GM18511 (cell line): ENCODE results near the gene STK31.
"Not testable (repeated sequence)": the region's sequence is repeated elsewhere in the genome, so short reads cannot be mapped to it uniquely, and the experiment has no call there.

Experiments
- ATAC-seq: cut with Tn5 transposase; IDR thresholded peaks from one replicate; pipeline ENCODE4 v1.9.1; 2021; ENCODE audit warnings: mild to moderate bottlenecking, moderate library complexity; ENCODE audit not compliant: unreplicated experiment

Gene STK31

DNA sequence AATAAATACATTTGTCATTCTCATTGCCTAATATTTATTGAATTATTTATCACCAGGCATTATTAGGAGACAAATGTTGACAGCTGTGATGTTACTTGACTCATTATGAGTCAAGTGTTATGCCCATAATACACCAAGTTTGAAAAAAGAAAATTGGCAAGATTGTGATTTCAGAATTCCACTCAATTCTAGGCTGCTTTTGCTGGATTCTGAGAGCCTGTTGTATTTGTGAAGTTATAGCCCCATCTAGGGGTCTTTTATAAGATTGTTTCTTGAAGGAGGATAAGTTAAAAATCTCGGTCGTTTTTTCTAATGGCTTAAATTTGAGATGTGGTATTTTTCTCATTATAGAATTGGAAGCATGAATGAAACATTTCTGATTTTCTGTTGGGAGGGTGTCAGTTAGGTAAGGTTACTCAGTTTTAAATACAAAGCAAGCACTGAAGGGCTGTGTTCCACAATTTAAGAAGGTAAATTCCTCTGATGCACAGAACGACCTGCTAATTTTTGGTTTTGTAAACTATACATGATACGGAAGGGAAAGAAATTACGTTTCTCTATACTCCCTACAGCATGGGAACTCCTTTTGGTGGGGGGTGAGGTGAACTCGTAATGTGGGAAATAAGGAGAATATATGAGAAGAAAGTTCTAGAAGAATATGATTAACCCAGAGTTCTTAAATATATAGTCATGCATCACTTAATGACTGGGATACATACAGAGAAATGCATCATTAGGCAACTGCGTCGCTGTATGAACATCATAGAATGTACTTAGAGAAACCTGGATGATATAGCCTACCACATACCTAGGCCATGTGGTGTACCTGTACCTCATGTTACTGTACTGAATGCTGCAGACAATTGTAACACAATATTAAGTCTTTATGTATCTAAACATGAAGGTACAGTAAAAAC is 2.6 kb downstream of the STK31 start:
- ATAC-seq, result no peak

DNA sequence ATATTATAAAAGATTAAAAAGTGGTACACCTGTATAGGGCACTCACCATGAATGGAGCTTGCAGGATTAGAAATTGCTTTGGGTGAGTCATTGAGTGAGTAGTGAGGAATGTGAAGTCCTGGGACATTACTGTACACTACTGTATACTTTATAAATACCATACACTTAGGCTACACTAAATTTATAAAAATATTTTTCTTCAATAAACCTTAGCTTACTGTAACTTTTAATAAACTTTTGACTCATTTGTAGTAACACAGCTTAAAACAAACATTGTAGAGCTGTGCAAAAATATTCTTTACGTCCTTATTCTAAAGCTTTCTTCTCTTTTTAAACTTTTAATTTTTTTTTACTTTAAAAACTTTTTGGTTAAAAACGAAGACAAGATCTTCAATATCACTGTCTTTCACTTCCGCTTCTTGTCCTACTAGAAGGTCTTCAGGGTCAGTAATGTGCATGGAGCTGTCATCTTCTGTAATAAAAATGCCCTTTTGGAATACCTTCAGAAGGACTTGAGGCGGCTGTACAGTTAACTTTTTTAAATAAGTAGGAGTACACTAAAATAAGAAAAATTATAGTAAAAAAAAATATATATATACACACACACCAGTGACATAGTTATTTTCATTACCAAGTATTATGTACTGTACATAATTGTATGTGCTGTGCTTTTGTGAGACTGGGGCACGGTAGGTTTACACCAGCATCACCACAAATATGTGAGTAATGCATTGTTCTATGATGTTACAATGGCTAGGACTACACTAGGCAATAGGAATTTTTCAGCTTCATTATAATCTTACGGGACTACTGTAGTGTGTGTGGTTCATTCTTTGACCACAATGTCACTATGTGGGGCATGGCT is 3.5 kb downstream of the STK31 start:
- ATAC-seq, result no peak

DNA sequence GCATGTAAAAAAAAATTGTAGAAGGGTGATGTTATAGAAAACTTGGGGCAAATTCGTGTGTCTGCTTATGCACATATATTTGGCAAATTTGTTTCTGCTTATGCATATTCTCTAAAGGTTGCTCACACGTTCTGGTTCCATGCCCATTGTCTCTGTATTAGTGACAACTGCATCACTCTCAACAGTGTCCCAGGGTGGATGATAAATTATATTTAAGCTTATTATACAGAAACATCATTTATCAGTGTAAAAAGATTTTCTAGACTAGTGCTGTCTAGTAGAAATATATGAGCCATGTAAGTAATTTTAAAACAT is 4.1 kb downstream of the STK31 start:
- no peak for ATAC-seq

DNA sequence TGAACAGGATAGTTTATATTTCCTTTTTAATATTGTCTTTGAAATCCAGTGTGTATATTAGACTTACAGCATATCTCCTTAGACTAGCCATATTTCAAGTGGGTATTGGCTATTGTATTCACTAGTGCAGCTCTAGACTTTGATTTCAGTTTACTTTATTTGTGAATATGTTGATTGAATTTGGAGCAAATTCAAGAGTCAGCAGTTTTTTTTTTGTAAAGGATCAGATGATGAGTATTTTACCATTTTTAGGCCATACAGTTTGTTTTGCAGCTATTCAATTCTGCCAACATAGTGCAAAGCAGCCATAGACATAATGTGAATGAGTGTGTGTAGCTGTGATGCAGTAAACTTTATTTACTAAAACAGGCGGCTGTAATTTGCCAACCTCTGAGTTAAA is 4.6 kb downstream of the STK31 start:
- no peak for ATAC-seq

DNA sequence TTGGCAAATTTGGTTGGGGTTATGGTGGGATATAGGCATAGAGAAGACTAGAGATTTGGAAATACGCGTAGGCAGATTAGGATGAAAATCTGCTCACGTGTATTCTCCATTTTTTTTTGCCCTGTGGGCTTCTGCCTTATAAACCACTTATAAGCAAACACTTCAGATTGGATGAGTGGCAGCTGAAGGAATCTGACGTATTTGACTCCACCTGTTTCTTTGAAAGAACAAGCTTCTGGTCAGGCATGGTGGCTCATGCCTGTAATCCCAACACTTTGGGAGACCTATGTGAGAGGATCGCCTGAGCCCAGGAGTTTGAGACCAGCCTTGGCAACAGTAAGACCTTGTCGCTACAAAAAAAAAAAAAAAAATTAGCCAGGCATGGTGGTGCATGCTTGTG is 5.1 kb downstream of the STK31 start:
- ATAC-seq, result no peak

DNA sequence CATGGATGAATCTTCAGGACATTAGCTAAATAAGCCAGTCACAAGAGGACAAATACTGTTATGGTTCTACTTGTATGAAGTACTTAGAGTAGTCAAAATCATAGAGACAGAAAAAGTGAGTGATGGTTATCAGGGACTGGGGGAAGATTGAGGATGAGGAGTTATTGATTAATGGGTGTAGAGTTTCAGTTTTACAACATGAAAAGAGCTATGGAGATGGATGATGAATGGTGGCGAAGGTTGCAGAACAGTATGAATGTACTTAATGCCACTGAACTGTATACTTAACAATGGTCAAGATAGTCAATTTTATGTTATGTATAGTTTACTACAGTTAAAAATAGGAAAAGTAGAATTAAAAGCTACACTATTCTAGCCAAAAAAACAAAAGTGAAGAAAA is 7.8 kb downstream of the STK31 start:
- no peak for ATAC-seq

DNA sequence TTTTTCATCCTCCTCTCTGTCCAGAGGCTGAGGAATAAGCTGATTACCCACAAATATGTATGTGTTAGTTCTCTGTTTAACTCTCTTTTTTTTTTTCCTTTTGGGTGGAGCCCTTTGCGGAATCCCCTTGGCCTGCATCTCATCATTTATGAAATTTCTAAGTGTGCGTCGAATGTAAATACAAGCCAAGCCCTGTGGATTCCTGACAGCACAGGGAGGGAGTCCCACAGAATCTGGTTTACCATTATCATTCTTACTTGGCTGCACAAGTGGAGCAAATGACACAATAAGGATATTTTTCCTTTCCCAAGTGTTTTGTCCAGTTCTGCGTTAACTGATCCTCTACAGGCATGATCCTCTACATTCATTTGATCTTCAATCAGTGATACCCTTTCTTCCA is 11.4 kb downstream of the STK31 start:
- ATAC-seq, result no peak

DNA sequence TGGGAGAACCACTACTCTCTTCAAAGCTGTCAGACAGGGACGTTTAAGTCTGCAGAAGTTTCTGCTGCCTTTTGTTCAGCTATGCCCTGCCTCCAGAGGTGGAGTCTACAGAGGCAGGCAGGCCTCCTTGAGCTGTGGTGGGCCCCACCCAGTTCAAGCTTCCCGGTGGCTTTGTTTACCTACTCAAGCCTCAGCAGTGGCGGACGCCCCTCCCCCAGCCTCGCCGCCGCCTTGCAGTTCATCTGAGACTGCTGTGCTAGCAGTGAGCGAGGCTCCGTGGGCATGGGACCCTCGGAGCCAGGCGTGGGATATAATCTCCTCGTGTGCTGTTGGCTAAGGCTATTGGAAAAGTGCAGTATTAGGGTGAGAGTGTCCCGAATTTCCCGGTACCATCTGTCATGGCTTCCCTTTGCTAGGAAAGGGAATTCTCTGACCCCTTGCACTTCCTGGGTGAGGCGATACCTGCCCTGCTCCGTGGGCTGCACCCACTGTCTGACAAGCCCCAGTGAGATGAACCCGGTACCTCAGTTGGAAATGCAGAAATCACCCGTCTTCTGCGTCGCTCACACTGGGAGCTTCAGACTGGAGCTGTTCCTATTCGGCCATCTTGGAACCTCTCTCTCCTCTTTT is 12.7 kb downstream of the STK31 start:
- not testable (repeated sequence) for ATAC-seq

DNA sequence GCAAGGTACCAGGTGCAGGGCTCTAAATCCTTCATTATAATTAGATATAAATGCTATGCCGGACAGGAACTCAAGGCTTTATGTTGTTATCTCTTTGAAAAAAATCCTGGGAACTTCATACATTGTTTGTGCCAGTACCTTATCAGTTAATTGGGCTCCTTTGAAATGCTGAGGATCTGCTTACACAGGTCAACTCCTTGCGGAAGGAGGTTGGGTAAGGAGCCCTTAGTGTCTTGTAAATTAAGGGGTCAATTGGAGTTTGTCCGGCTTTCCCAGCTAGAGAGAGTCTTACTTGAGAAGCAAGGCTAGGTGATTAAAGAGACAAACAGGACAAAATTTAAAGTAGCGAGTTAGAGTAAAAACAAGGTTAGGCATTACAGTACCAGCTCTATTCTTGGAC is 14.1 kb downstream of the STK31 start:
- not testable (repeated sequence) for ATAC-seq

DNA sequence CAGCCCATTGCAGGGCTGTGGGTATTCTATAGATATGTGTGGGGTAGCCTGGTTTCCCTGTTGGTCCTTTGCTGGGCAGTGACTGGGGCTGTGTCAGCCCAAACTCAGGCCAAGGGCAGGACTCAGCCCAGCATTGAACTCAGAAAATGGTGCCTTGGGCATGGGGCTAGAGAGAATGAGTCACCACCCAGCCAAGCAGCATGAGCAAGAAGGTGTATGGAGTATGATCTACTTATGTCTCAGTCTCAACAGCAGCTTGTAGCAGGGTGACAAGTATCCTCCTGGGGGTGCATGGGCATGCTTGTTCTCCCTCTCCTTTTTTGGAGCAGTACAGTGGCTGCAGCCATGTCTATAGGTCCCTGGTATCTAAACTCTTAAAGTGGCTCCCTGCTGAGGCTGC is 32.0 kb downstream of the STK31 start:
- no peak for ATAC-seq

DNA sequence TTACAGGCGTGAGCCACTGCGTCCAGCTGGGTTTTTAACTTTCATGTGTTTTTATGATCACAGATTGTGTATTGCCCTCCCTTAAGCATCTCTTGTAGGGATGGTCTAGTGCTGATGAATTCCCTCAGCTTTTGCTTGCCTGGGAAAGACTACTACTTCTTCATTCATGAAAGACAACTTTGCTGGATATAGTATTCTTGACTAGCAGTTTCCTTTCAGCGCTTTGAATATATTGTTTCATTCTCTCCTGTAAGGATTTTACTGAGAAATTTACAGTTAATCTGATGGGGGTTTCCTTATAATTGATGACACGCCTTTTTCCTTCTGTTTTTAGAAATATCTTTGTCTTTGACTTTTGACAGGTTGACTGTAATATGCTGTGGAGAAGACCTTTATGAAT is 33.2 kb downstream of the STK31 start:
- ATAC-seq, result no peak

DNA sequence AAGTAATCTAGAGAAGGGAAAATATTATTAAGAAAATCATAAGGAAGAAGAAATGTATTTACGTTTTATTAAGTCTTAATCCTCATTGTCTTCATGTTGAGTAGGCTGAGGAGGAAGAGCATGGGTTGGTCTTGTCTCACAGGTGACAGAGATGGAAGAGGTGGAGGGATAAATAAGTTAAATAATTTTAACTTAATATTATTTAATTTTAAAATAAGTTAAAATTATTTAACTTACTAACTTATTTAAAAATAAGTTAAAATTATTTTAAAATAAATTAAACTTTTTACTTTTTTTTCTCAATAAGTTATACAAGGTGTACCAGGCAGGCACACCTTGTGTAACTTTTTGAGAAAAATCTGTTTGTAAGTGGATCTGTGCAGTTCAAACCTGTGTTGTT is 36.6 kb downstream of the STK31 start:
- ATAC-seq, result no peak

DNA sequence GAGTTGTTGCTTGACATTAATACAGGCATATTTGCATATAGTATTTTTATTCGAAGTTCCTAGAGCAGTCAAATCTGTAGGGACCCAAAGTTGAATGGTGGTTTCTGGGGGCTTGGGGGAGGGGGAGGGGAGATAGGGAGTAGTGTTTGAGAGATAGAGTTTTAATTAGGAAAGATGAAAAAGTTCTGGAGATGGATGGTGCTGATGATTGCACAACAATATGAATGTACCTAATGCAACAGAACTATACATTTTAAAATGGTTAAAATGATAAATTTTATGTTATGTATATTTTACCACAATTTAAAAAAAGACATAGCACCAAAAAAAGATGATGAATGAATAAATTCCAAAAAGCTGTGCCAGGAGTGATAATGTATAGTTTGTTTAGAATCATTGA is 41.8 kb downstream of the STK31 start:
- ATAC-seq, result no peak

DNA sequence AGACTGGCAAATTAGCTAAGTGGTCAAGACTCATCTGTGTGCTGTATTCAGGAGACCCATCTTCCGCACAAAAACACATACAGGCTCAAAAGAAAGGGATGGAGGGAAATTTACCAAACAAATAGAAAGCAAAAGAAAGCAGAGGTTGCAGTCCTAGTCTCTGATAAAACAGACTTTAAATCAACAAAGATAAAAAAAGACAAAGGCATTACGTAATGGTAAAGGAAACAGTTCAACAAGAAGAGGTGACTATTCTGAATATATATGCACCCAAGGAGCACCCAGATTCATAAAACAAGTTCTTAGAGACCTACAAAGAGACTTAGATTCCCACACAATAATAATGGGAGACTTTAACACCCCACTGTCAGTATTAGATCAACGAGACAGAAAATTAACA is 48.8 kb downstream of the STK31 start:
- ATAC-seq, result not testable (repeated sequence)

DNA sequence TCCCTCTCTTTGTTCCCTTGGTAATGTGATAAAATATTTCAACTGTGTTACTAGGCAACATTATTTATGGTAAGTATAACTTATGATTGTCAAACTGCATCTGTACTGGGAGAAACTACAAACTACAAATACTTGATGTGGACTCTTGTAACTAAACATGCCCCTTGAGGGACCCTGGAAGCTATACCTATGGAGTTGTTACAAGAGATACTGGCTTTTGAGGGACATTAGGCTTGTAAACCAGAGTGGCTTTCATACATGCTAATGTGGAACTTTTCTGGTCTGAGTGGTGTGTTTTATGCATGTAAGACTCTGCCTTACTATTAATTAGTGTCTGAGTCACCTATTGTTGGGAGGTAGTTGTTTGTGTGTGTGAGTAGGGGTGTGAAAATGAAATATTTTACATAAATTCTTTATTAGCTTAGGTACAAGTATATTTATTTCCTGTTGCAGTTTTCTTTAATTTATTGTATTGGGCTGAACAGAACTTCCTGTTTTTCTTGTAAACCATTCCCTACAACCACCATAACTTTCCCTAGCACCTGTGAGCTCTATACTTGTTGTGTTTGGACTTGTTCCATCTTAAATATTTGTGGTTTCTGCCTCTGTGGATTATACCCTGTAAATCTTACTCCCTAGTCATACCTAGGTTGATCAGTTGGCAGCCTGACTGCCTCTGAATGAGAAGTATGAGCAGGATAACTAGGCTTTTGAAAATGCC is 49.8 kb downstream of the STK31 start:
- ATAC-seq, result no peak

DNA sequence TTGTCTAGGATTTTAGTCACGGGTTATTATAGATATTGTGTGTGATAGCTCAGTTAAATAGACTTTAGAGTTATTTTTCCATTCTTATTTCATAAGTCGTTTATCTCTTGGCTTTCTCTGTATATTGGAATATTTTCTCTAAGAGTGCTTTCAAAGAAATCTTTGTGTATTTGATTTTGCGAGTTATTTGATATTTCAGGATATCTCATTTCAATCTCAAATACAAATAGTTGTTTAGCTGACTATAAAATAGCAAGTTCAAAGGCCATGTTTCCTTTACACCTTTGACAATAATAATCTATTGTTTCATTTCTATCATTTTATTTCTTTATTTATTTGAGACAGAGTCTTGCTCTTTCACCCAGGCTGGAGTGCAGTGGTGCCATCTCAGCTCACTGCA is 55.9 kb downstream of the STK31 start:
- ATAC-seq, result no peak

DNA sequence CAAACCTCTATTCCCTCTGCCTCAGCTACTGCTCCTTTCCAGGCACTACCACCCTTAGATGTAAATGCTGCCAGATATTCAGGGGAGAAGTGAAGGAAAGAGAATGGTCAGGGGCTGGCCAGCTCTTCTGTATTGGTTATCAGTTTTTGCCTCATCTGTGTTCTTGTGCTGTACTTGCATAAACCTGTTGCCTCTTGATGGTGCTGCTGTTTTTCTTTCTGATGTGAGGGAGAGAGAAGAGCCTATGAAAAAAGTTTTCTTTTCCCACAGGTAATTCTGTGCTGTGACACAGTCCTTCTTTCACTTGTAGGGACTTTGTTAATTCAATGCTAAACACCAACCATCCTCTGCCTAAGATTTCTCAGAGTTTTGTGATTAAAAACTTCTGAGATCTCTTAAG is 57.5 kb downstream of the STK31 start:
- ATAC-seq, result no peak

DNA sequence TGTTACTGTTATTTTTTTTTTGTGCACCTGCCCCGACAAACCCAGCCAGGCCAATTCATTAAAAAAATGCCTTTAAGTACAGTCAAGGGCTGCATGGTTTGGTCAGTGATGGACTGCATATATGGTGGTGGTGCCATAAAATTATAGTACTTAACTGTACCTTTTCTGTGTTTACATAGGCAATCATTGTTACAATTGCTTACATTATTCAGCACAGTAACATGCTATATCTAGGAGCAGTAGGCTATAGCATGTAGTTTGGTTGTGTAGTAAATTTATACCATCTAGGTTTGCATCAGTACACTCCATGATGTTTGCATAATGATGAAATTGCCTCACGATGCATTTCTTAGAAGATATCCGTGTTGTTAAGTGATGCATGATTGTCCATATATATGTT is 58.0 kb downstream of the STK31 start:
- ATAC-seq, result no peak

DNA sequence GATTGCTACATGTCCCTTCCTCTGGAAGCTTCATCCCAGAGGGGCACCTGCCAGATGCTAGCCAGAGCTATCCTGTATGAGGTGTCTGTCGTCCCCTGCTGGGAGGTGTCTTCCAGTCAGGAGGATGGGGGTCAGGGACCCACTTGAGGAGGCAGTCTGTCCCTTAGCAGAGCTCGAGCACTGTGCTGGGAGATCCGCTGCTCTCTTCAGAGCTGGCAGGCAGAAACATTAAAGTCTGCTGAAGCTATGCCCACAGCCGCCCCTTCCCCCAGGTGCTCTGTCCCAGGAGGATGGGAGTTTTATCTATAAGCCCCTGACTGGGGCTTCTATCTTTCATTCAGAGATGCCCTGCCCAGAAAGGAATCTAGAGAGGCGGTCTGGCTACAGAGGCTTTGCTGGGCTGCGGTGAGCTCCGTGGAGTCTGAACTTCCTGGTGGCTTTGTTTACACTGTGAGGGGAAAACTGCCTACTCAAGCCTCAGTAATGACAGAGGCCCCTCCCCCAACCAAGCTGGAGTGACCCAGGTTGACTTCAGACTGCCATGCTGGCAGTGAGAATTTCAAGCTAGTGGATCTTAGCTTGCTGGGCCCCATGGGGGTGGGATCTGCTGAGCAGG is 69.3 kb downstream of the STK31 start:
- ATAC-seq, result not testable (repeated sequence)

DNA sequence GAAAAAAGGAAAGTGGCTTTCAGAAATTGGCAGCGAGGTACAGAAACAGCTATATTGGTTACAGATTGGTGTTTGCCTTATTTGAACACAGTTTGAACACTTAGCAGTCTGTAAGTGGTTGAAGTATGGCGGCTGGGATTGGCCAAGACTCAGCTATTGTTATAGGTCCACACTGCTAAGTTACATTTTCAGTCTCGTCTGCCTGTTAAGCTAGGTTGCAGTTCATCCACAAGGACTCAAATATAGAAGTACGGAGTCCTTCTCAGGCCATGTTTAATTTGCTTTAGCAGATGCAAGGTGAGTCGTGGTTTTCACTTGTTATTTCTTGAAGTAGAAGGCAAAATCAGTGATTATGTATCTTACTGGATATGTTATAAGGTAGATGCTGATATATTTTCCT is 73.1 kb downstream of the STK31 start:
- no peak for ATAC-seq

DNA sequence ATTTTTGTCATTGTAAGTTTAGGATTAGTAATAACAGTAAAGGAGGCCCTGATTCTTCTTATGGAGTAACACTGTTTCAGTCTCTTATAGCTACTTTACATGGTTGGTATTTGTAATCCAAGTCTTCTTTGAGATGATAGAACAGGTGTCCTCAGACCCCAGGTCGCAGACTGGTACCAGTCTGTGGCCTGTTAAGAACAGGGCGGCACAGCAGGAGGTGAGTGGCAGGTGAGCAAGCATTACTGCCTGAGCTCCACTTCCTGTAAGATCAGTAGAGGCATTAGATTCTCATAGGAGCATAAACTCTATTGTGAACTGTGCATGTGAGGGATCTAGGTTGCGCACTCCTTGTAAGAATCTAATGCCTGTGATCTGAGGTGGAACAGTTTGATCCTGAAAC is 77.3 kb downstream of the STK31 start:
- ATAC-seq, result no peak
